Heart right ventricle (tissue), 16 donors: ENCODE results near the gene OPN1SW. TPM values are rescaled to one million over a fixed set of nuclear protein-coding genes. Genes with fewer than 3 reads are reported as not detected.

ENCODE experiments used
- ATAC-seq, 8 donors: fragments of 200-7000 bp; cut with Tn5 transposase; one replicate each; pipeline ENCODE4 v1.9.1; 2020; ENCODE audit warnings: mild to moderate bottlenecking in 8 of 8, moderate library complexity in 8 of 8, moderate number of reproducible peaks in 1 of 8
- DNase-seq, 2 donors: peaks; one replicate each; pipeline ENCODE4 v3.0.0-alpha.2; 2020
- H3K27ac ChIP-seq, 10 donors: fragments of 200-600 bp; sonication (generic) in 2 of 10; one replicate each; pipeline versions ENCODE4 v1.5.0 to v1.8.0; 2020 to 2022; ENCODE audit warnings: mild to moderate bottlenecking in 3 of 10
- H3K27me3 ChIP-seq, 7 donors: fragments of 200-600 bp; one replicate each; pipeline ENCODE4 v1.8.0; 2021 to 2022; ENCODE audit warnings: mild to moderate bottlenecking in 2 of 7
- H3K36me3 ChIP-seq, 9 donors: fragments of 200-600 bp; sonication (generic) in 1 of 9; one replicate each; pipeline versions ENCODE4 v1.5.0 to v1.8.0; 2020 to 2022; ENCODE audit warnings: mild to moderate bottlenecking in 2 of 9
- H3K4me1 ChIP-seq, 9 donors: fragments of 200-600 bp; sonication (generic) in 1 of 9; one replicate each; pipeline versions ENCODE4 v1.5.0 to v1.8.0; 2020 to 2022; ENCODE audit warnings: mild to moderate bottlenecking in 4 of 9
- H3K4me3 ChIP-seq, 10 donors: fragments of 200-600 bp; sonication (generic) in 2 of 10; one replicate each; pipeline versions ENCODE4 v1.5.0 to v1.8.0; 2020 to 2022; ENCODE audit warnings: mild to moderate bottlenecking in 7 of 10, moderate library complexity in 2 of 10
- H3K9me3 ChIP-seq, 11 donors: fragments of 200-600 bp in 10 of 11; sonication (generic) in 2 of 11; one replicate each; pipeline versions ENCODE4 v1.5.0 to v1.8.0; 2013 to 2022; ENCODE audit warnings: mild to moderate bottlenecking in 2 of 11, control low read depth in 1 of 11, moderate library complexity in 1 of 11
- CTCF ChIP-seq, 9 donors: fragments of 200-600 bp; sonication (generic) in 2 of 9; IDR thresholded peaks; one replicate each; pipeline versions ENCODE4 v1.5.0 to v1.8.0; 2021 to 2022; ENCODE audit warnings: antibody characterized with exemption in 9 of 9, mild to moderate bottlenecking in 5 of 9, moderate library complexity in 1 of 9
- WGBS, 2 donors: extraction: QIAGEN DNeasy Blood & Tissue Kit; methylation state at CpG; one replicate each; pipeline ENCODE4 v1.1.7; 2013; ENCODE audit warnings: inconsistent platforms in 1 of 2; 5-methylcytosine and 5-hydroxymethylcytosine counted together
- intact Hi-C, 10 donors: fragments of 100-400 bp; cut with DNase I; formaldehyde crosslinking; loops; one replicate each; pipeline versions ENCODE4 v1.11.1 to v1.14.2; 2022
- polyA plus RNA-seq, 2 donors: library from polyadenylated mRNA; stranded (reverse); fragments of 200-250 nt; gene quantifications; one replicate each; pipeline ENCODE4 v1.2.3, GENCODE V29; 2013
- total RNA-seq, 10 donors: library from RNA; stranded (reverse); fragmentation: NEBNext Ultra II Directional in 3 of 10; extraction: Animal tissue kit (Norgen Biotek cat#: 25700) in 3 of 10; gene quantifications; one replicate each; pipeline versions ENCODE4 v1.2.1 to v1.2.4, GENCODE V29; 2021 to 2023
- donor health status: Arrhythmogenic right ventricular cardiomyopathy.
- donor health status: ischemic (EF 13 %, LVEDD 7.1; RV severe dilation, severe dysfunction).
- donor health status: healthy with polysubstance abuse.
- donor health status: DM: no; HTN: yes; CAD: no.
- donor health status: DM: no; HTN: no; CAD: no.
- donor health status: ischemic (EF 25% LVEDD 6.9; RV normal size, moderate dysfunction).
- donor health status: ischemic (EF 25% LVEDD 5.7; RV mildly dilated, moderate dysfunction).
- donor health status: healthy.
- donor health status: DM: yes; HTN: yes; CAD: no.
- donor health status: Ischemic cardiomyopathy.
- donor health status: ischemic (EF 35%, LVEDD 5.7; RV mildly dilated, moderate dysfunction).
- donor health status: nonischemic (EF 11% LVEDD 7.7; RV severe dilation, severe dysfunction).
- donor health status: DM: yes; HTN: yes; CAD: no.
- donor health status: PGD.
- donor health status: ischemic (EF 29% LVEDD 5.4; RV normal size, mild dysfunction).
- donor health status: nonischemic (EF 23%, LVEDD 6.1; RV moderate dilation, normal function).

Gene OPN1SW
- total and polyA plus RNA-seq, 12 donors: not detected

GRCh38 chr7:128791121-128791971 is 15.8 kb upstream of the OPN1SW start, which contains the start of gene CCDC136:
Gene CCDC136, plus strand, starts transcription at chr7:128791968. Its CDS starts 444 bp downstream, at chr7:128792412.
- Histone ChIP-seq H3K36me3 (no peaks in the 10 kb centered on the region), H3K9me3 (no peaks in the 10 kb centered on the region), H3K4me3 (peak within 1 kb of the TSS; percentile 64 to 97 (median 85)), H3K27ac (peak within 1 kb of the TSS in 7 of 10 donors; percentile 23 to 77 (median 49)), H3K27me3 (peaks cover 0 to 21% (median 0%) of the 10 kb centered on the region in 7 donors), H3K4me1 (peaks cover 8 to 29% (median 25%) of the 10 kb centered on the region in 9 donors)
- DNase-seq: peak; percentile 67 to 81
- 1% methylated on average over 52 to 80 of the region's 80 CpGs for WGBS, 2 donors
- peak; percentile 70 to 88 (median 83) for ATAC-seq
- intact Hi-C loops: loop anchor here in 6 of 10 donors (5.0 to 10.0 kb wide), 3 partner anchors 36 to 93 kb away; partner anchors contain the start of gene ATP6V1F (in 1 of the 6)
- TF ChIP-seq CTCF (IDR thresholded peaks at IDR 0.05): no peak

- no peaks in the 10 kb centered on the region for H3K36me3 ChIP-seq
- DNase-seq (no peak), ATAC-seq (peak in 6 of 8 donors; percentile 3 to 39 (median 15))
- no peaks in the 10 kb centered on the region for H3K9me3 ChIP-seq
- H3K4me3 ChIP-seq: peak overlapping the region; percentile 64 to 97 (median 85)
- intact Hi-C loops: loop anchor here in 6 of 10 donors (5.0 to 10.0 kb wide), 3 partner anchors 37 to 94 kb away; partner anchors contain the start of gene ATP6V1F (in 1 of the 6)
- peaks cover 0 to 21% (median 0%) of the 10 kb centered on the region in 7 donors for H3K27me3 ChIP-seq
- H3K4me1 ChIP-seq: peaks cover 8 to 29% (median 25%) of the 10 kb centered on the region in 9 donors
- H3K27ac ChIP-seq: peak overlapping the region in 7 of 10 donors; percentile 23 to 77 (median 49)
- TF ChIP-seq CTCF (IDR thresholded peaks at IDR 0.05): no peak
- 16 to 17% methylated on average over 39 to 45 of the region's 45 CpGs for WGBS, 2 donors
These were observed 14.9 kb upstream of the OPN1SW start for GRCh38 chr7:128790315-128791041.

GRCh38 chr7:128788446-128789412 is 13.1 kb upstream of the OPN1SW start:
- Histone ChIP-seq H3K27ac (no peak overlapping the region), H3K4me1 (peaks cover 8 to 30% (median 25%) of the 10 kb centered on the region in 9 donors), H3K4me3 (no peak overlapping the region), H3K36me3 (no peaks in the 10 kb centered on the region), H3K27me3 (peaks cover 0 to 21% (median 0%) of the 10 kb centered on the region in 7 donors), H3K9me3 (no peaks in the 10 kb centered on the region)
- 76 to 78% methylated on average over 9 of the region's 9 CpGs for whole genome bisulfite sequencing, 2 donors
- no peak for TF ChIP-seq CTCF (IDR thresholded peaks at IDR 0.05)
- intact Hi-C loops: no loop called here
- DNase-seq (no peak), ATAC-seq (no peak)
